ENCODE measurements around the gene CNTNAP2.

GRCh38 chr7:147106746-147107145 is 990.1 kb downstream of the CNTNAP2 start:
- TF ChIP-seq POLR2AphosphoS5 (IDR thresholded peaks at IDR 0.05; ENCODE audit: insufficient read depth in 1 of 2, low read depth in 1 of 2) (no peak), CTCF (IDR thresholded peaks at IDR 0.05) (no peak)
